Measurements from ENCODE around the gene STEAP2.

The STEAP2 gene

GRCh38 chr7:90192876-90193750 is 18.4 kb upstream of the STEAP2 start:
- no peak for DNase-seq (ENCODE audit: low read depth in 2 of 2)

DNA sequence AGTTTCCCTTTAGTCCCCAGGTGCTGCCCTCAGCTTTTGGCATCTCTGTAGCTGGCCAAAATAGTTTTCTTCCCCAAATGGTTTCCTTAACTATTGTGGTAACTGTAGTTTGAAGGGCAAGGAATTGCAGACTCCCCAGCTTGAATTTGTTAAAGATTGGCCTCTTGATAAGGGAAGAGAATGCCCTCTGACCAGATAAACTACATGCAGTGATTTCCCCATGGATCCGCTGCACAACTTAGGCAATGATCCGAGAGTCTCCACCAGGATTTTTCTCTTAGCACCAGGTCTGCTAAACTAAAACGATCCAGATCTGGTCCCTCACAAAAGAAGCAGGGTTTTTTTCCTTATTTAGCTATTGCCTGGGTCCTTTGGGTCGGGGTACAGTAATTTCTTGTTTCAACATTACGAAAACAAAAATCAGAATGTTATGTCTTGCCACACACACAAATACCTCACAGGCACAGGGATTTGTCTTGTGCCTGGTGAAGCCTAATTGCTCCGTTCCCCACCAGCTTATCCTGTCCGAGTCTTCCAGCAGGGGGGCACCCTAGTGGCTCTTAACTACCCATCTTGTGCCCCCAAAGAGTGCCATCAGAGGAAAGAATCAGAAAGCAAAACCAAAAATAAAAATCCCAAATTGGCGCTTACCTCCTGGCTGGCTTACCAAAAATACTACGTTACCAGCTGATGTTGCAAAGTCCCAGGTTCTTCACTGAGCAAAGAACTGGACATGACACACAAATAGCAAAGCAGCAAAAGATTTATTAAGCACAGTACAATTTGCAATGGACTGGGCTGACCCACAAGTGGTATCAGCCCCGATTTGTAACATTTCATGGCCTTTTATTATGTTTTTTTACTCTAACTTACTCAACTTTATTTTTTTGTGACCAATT is 16.4 kb upstream of the STEAP2 start:
- no peak for DNase-seq (ENCODE audit: low read depth in 2 of 2)

GRCh38 chr7:90201500-90202195 is 9.9 kb upstream of the STEAP2 start:
- DNase-seq (ENCODE audit: low read depth in 2 of 2): no peak

DNA sequence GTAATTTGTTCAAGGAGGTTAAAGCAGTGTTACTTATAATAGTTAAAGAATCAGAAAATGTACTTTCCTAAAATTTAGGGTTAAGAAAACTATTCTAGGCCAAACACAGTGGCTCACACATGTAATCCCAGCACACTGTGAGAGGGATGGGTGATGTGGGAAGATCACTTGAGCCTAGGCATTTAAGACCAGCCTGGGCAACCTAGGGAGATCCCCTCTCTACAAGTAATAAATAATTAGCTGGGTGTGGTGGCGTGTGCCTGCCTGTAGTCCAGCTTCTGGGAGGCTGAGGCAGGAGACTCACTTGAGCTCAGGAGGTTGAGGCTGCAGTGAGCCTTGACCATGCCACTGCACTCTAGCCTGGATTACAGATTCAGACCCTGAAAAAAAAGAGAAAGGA is 3.6 kb upstream of the STEAP2 start:
- no peak for DNase-seq (ENCODE audit: low read depth in 2 of 2)

DNA sequence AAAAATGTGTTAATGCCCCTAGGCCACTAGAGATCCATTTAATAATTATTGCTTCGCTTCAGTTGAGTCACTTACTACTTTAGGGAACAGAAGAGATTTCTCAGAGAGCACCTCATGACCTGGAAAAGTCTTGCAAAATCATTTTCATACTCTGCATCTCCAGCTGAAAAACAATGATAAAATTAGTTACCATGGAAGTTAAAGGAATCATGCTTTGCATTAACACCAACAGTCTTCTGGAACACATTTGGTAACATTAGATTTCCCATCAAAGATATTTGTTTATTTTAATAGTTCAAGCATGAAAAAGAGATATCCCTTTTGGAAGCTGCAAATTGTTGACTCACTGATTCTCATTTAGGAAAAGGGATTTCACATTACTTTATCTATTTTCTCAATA is 1.8 kb upstream of the STEAP2 start:
- DNase-seq (ENCODE audit: low read depth in 2 of 2): no peak

DNA sequence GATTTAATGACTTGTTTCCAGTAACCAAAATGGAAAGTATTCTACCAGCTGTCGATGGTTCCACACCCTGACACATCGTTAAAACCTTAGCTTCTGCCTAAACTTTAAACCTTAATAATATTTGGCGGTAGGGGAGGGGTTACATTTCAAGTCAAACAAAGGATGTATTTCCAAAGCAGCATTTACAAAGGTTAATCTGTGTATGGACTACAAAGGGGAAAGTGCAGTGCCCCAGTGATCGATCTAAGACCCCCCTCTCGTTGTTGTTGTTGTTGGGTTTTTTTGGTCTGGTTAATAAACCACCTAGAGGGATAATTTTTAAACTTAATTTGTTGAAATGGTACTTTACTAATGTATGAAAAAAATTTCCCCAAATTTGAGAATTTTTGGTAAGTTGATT is 1.1 kb upstream of the STEAP2 start:
- DNase-seq (ENCODE audit: low read depth in 2 of 2): no peak

- no peak for DNase-seq (ENCODE audit: low read depth in 2 of 2)
These were observed 559 bp upstream of the STEAP2 start for GRCh38 chr7:90210981-90211380.

DNA sequence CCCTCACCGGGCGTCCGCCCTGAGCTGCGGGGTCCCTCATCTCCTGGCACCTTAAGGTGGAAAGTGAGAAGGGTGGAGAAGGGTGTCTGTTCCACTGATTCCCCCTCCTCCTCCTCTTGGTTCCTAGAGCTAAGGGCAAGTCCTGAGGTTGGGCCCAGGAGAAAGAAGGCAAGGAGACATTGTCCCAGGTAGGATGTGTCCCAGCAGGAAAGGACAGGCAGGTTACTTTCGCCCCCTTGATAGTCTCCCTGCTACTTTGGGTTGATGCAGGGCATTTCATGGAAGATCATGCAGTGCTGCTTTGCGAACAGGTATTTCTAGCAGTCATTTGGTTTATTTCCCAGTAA is 582 bp downstream of the STEAP2 start:
- no peak for DNase-seq (ENCODE audit: low read depth in 2 of 2)

GRCh38 chr7:90213521-90213920 is 2.0 kb downstream of the STEAP2 start:
- no peak for DNase-seq (ENCODE audit: low read depth in 2 of 2)

DNA sequence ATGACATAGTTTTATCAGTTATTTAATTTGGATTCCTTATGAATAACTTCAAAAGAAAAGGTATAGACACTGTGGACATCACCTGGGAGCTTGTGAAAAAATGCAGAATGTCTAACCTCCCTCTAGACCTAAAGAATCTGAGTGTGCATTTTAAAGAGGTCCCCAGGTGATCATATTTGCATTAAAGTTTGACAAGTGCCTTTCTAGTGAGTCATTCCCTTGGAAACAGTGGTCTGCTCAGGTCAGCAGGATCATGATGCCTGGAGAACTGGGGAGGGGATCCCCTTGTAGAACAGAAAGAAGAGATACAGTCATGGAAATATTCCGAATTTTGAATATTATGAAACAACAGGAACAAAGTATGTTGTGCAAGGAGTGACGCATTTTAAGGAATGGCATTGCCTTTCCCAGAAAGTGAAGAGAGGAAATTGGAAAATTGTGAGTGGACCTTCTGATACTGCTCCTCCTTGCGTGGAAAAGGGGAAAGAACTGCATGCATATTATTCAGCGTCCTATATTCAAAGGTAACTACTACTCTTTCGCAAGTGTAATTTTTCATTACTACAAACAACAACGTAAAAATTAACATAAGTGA is 4.6 kb downstream of the STEAP2 start:
- DNase-seq (ENCODE audit: low read depth in 2 of 2): no peak

DNA sequence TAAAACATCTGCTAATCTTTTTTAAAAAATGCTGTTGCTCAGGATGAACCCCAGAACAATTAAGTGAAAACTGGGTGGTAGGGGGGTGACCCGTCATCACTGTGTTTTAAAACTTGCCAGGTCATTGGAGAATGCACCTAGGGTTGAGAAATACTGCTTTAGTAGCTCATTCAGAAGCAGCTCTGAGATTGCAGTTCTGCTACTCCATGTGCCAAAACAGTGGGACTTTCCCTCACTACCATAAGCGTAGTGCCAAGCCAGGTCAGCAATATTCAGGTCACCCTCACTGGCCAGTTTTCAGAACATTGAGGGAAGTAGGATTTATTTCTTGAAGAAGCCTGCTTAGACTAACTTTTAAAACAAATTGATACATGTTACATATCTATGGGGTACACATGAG is 5.2 kb downstream of the STEAP2 start:
- no peak for DNase-seq (ENCODE audit: low read depth in 2 of 2)

- no peak for DNase-seq (ENCODE audit: low read depth in 2 of 2)
These were observed 10.8 kb downstream of the STEAP2 start for GRCh38 chr7:90222390-90222789.

GRCh38 chr7:90222811-90223725 is 11.5 kb downstream of the STEAP2 start:
- no peak for DNase-seq (ENCODE audit: low read depth in 2 of 2)

- DNase-seq (ENCODE audit: low read depth in 2 of 2): no peak
These were observed 12.7 kb downstream of the STEAP2 start for GRCh38 chr7:90224195-90224594.

DNA sequence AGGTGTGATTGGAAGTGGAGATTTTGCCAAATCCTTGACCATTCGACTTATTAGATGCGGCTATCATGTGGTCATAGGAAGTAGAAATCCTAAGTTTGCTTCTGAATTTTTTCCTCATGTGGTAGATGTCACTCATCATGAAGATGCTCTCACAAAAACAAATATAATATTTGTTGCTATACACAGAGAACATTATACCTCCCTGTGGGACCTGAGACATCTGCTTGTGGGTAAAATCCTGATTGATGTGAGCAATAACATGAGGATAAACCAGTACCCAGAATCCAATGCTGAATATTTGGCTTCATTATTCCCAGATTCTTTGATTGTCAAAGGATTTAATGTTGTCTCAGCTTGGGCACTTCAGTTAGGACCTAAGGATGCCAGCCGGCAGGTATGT is 13.6 kb downstream of the STEAP2 start:
- DNase-seq (ENCODE audit: low read depth in 2 of 2): no peak

DNA sequence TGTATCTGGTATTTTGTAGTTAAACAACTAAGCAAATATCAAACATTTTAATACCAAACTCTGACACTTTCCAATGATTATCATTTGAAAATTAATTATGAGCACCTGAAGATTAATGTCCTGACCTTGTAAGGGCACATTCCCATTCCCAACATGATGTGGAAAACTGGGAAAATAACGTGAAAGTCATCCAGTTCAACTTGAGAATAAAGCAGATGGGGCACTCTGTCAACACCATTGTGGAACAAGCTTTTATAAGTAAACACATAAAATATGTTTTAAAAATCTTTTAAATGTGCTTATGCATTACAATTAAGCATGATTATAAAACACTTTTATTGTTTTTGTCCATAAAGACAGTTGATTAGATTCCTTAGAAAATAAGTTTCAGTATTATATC is 14.1 kb downstream of the STEAP2 start:
- no peak for DNase-seq (ENCODE audit: low read depth in 2 of 2)

- no peak for DNase-seq (ENCODE audit: low read depth in 2 of 2)
These were observed 15.7 kb downstream of the STEAP2 start for GRCh38 chr7:90227259-90227658.

- no peak for DNase-seq (ENCODE audit: low read depth in 2 of 2)
These were observed 18.1 kb downstream of the STEAP2 start for GRCh38 chr7:90229682-90230081.

- no peak for DNase-seq (ENCODE audit: low read depth in 2 of 2)
These were observed 19.3 kb downstream of the STEAP2 start for GRCh38 chr7:90230834-90231233.

GRCh38 chr7:90231304-90231703 is 19.8 kb downstream of the STEAP2 start:
- DNase-seq (ENCODE audit: low read depth in 2 of 2): no peak

DNA sequence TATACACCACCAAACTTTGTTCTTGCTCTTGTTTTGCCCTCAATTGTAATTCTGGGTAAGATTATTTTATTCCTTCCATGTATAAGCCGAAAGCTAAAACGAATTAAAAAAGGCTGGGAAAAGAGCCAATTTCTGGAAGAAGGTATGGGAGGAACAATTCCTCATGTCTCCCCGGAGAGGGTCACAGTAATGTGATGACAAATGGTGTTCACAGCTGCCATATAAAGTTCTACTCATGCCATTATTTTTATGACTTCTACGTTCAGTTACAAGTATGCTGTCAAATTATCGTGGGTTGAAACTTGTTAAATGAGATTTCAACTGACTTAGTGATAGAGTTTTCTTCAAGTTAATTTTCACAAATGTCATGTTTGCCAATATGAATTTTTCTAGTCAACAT is 20.9 kb downstream of the STEAP2 start:
- DNase-seq (ENCODE audit: low read depth in 2 of 2): no peak
